Skeletal muscle cell (primary cell): ENCODE results near the gene MPPED1.

ENCODE experiments used
- DNase-seq: peaks from one replicate; pipeline ENCODE4 v3.0.0-alpha.2; 2010; ENCODE audit warnings: low read depth
- H3K4me3 ChIP-seq: 2 replicates; pipeline ENCODE4 v1.5.1; 2011; ENCODE audit warnings: low read depth, mild to moderate bottlenecking, control low read depth, low read length, moderate library complexity

Gene MPPED1

GRCh38 chr22:43470941-43471585 is 59.2 kb downstream of the MPPED1 start:
- no peak overlapping the region for H3K4me3 ChIP-seq
- DNase-seq, result no peak

- no peak overlapping the region for H3K4me3 ChIP-seq
- no peak for DNase-seq
These were observed 59.9 kb downstream of the MPPED1 start for GRCh38 chr22:43471606-43472135.

- DNase-seq, result no peak
- H3K4me3 ChIP-seq, result no peak overlapping the region
These were observed 61.2 kb downstream of the MPPED1 start for GRCh38 chr22:43473031-43473430.

- H3K4me3 ChIP-seq, result no peak overlapping the region
- no peak for DNase-seq
These were observed 61.6 kb downstream of the MPPED1 start for GRCh38 chr22:43473441-43473840.

- no peak overlapping the region for H3K4me3 ChIP-seq
These were observed 62.6 kb downstream of the MPPED1 start for GRCh38 chr22:43474161-43475101.

GRCh38 chr22:43475549-43476076 is 63.8 kb downstream of the MPPED1 start:
- H3K4me3 ChIP-seq, result no peak overlapping the region
- DNase-seq, result no peak

More at GRCh38 chr22:43474161-43475101, 62.6 kb downstream of the MPPED1 start:
- DNase-seq, result no peak

GRCh38 chr22:43476341-43476740 is 64.5 kb downstream of the MPPED1 start:
- no peak for DNase-seq
- H3K4me3 ChIP-seq, result no peak overlapping the region

- no peak for DNase-seq
- H3K4me3 ChIP-seq, result no peak overlapping the region
These were observed 65.2 kb downstream of the MPPED1 start for GRCh38 chr22:43476751-43477725.

- no peak overlapping the region for H3K4me3 ChIP-seq
- DNase-seq, result no peak
These were observed 66.2 kb downstream of the MPPED1 start for GRCh38 chr22:43477966-43478365.

- H3K4me3 ChIP-seq, result no peak overlapping the region
- DNase-seq, result no peak
These were observed 66.9 kb downstream of the MPPED1 start for GRCh38 chr22:43478621-43479300.

GRCh38 chr22:43479301-43479950 is 67.6 kb downstream of the MPPED1 start:
- no peak for DNase-seq
- H3K4me3 ChIP-seq, result no peak overlapping the region

GRCh38 chr22:43479962-43480361 is 68.1 kb downstream of the MPPED1 start:
- no peak overlapping the region for H3K4me3 ChIP-seq
- DNase-seq, result no peak

- no peak for DNase-seq
- no peak overlapping the region for H3K4me3 ChIP-seq
These were observed 69.9 kb downstream of the MPPED1 start for GRCh38 chr22:43481568-43482317.

- H3K4me3 ChIP-seq, result no peak overlapping the region
- DNase-seq, result no peak
These were observed 70.5 kb downstream of the MPPED1 start for GRCh38 chr22:43482318-43482625.

- DNase-seq, result no peak
- H3K4me3 ChIP-seq, result no peak overlapping the region
These were observed 71.5 kb downstream of the MPPED1 start for GRCh38 chr22:43483266-43483665.

GRCh38 chr22:43483669-43484068 is 71.9 kb downstream of the MPPED1 start:
- H3K4me3 ChIP-seq, result no peak overlapping the region
- no peak for DNase-seq

GRCh38 chr22:43484227-43484626 is 72.4 kb downstream of the MPPED1 start:
- no peak for DNase-seq
- H3K4me3 ChIP-seq, result no peak overlapping the region
